ENCODE results near the gene TCEA2.
A peak's percentile ranks its signal among the peaks of the same experiment; 100 is the strongest.

Gene TCEA2

GRCh38 chr20:64055396-64055892 lies 7.6 kb upstream of the TCEA2 start:
- TF ChIP-seq JUND (IDR thresholded peaks at IDR 0.05; ENCODE audit: low read depth) = no peak
- DNase-seq (ENCODE audit: low read depth in 1 of 2, low spot score in 1 of 2) = no peak
- in situ Hi-C loops (cut with HindIII; ENCODE audit: low pct_unique_long_range_greater_than_20kb, low sequenced_read_pairs) = no loop called here

GRCh38 chr20:64055893-64056638 lies 6.9 kb upstream of the TCEA2 start:
- in situ Hi-C loops (cut with HindIII; ENCODE audit: low pct_unique_long_range_greater_than_20kb, low sequenced_read_pairs) = no loop called here
- no peak for TF ChIP-seq JUND (IDR thresholded peaks at IDR 0.05; ENCODE audit: low read depth)
- no peak for DNase-seq (ENCODE audit: low read depth in 1 of 2, low spot score in 1 of 2)

- in situ Hi-C loops (cut with HindIII; ENCODE audit: low pct_unique_long_range_greater_than_20kb, low sequenced_read_pairs) = no loop called here
- DNase-seq (ENCODE audit: low read depth in 1 of 2, low spot score in 1 of 2) = no peak
- no peak for TF ChIP-seq JUND (IDR thresholded peaks at IDR 0.05; ENCODE audit: low read depth)
These were observed 6.4 kb upstream of the TCEA2 start for GRCh38 chr20:64056639-64056888.

GRCh38 chr20:64056889-64057627 lies 5.9 kb upstream of the TCEA2 start:
- no peak for DNase-seq (ENCODE audit: low read depth in 1 of 2, low spot score in 1 of 2)
- in situ Hi-C loops (cut with HindIII; ENCODE audit: low pct_unique_long_range_greater_than_20kb, low sequenced_read_pairs) = no loop called here
- TF ChIP-seq JUND (IDR thresholded peaks at IDR 0.05; ENCODE audit: low read depth) = no peak

- no peak for TF ChIP-seq JUND (IDR thresholded peaks at IDR 0.05; ENCODE audit: low read depth)
- in situ Hi-C loops (cut with HindIII; ENCODE audit: low pct_unique_long_range_greater_than_20kb, low sequenced_read_pairs) = no loop called here
- DNase-seq (ENCODE audit: low read depth in 1 of 2, low spot score in 1 of 2) = peak; percentile 80 to 96
These were observed 5.1 kb upstream of the TCEA2 start for GRCh38 chr20:64057628-64058498.

GRCh38 chr20:64058536-64058935 lies 4.5 kb upstream of the TCEA2 start:
- TF ChIP-seq JUND (IDR thresholded peaks at IDR 0.05; ENCODE audit: low read depth) = no peak
- in situ Hi-C loops (cut with HindIII; ENCODE audit: low pct_unique_long_range_greater_than_20kb, low sequenced_read_pairs) = no loop called here
- no peak for DNase-seq (ENCODE audit: low read depth in 1 of 2, low spot score in 1 of 2)

GRCh38 chr20:64062276-64062595 lies 762 bp upstream of the TCEA2 start:
- TF ChIP-seq JUND (IDR thresholded peaks at IDR 0.05; ENCODE audit: low read depth) = no peak
- in situ Hi-C loops (cut with HindIII; ENCODE audit: low pct_unique_long_range_greater_than_20kb, low sequenced_read_pairs) = no loop called here

GRCh38 chr20:64063389-64064144 lies 569 bp downstream of the TCEA2 start:
- in situ Hi-C loops (cut with HindIII; ENCODE audit: low pct_unique_long_range_greater_than_20kb, low sequenced_read_pairs) = no loop called here
- no peak for TF ChIP-seq JUND (IDR thresholded peaks at IDR 0.05; ENCODE audit: low read depth)
- no peak for DNase-seq (ENCODE audit: low read depth in 1 of 2, low spot score in 1 of 2)

More at GRCh38 chr20:64062276-64062595, 762 bp upstream of the TCEA2 start:
- DNase-seq (ENCODE audit: low read depth in 1 of 2, low spot score in 1 of 2) = no peak

GRCh38 chr20:64064145-64064698 lies 1.2 kb downstream of the TCEA2 start:
- in situ Hi-C loops (cut with HindIII; ENCODE audit: low pct_unique_long_range_greater_than_20kb, low sequenced_read_pairs) = no loop called here
- no peak for TF ChIP-seq JUND (IDR thresholded peaks at IDR 0.05; ENCODE audit: low read depth)
- no peak for DNase-seq (ENCODE audit: low read depth in 1 of 2, low spot score in 1 of 2)

GRCh38 chr20:64065062-64065973 lies 2.3 kb downstream of the TCEA2 start:
- in situ Hi-C loops (cut with HindIII; ENCODE audit: low pct_unique_long_range_greater_than_20kb, low sequenced_read_pairs) = no loop called here
- TF ChIP-seq JUND (IDR thresholded peaks at IDR 0.05; ENCODE audit: low read depth) = no peak
- no peak for DNase-seq (ENCODE audit: low read depth in 1 of 2, low spot score in 1 of 2)

- TF ChIP-seq JUND (IDR thresholded peaks at IDR 0.05; ENCODE audit: low read depth) = no peak
- DNase-seq (ENCODE audit: low read depth in 1 of 2, low spot score in 1 of 2) = peak in 1 of 2 experiments; percentile 67
- in situ Hi-C loops (cut with HindIII; ENCODE audit: low pct_unique_long_range_greater_than_20kb, low sequenced_read_pairs) = no loop called here
These were observed 3.0 kb downstream of the TCEA2 start for GRCh38 chr20:64065974-64066343.

Data from T47D (cell line).